IPS-18c (cell line): ENCODE data around the gene SH2D7.

Source experiments
- H3K4me3 ChIP-seq: 2 replicates; pipeline ENCODE4 v1.7.0; 2013; ENCODE audit warnings: low read depth, mild to moderate bottlenecking, low read length, moderate library complexity; ENCODE audit not compliant: insufficient read depth
- H3K9me3 ChIP-seq: one replicate; pipeline ENCODE4 v1.6.1; 2013; ENCODE audit warnings: mild to moderate bottlenecking, low read length, moderate library complexity; ENCODE audit not compliant: control insufficient read depth, insufficient read depth

Gene SH2D7

GRCh38 chr15:78057803-78058202, 34.6 kb upstream of the SH2D7 start:
- Histone ChIP-seq H3K9me3 (no peaks in the 10 kb centered on the region), H3K4me3 (no peak overlapping the region)

GRCh38 chr15:78058401-78058935, 33.9 kb upstream of the SH2D7 start:
- H3K4me3 ChIP-seq = no peak overlapping the region
- no peaks in the 10 kb centered on the region for H3K9me3 ChIP-seq

- Histone ChIP-seq H3K4me3 (no peak overlapping the region), H3K9me3 (no peaks in the 10 kb centered on the region)
Measured at GRCh38 chr15:78059110-78059839, 33.1 kb upstream of the SH2D7 start.

- Histone ChIP-seq H3K4me3 (no peak overlapping the region), H3K9me3 (no peaks in the 10 kb centered on the region)
Measured at GRCh38 chr15:78060232-78060631, 32.1 kb upstream of the SH2D7 start.

GRCh38 chr15:78061963-78062427, 30.4 kb upstream of the SH2D7 start:
- no peaks in the 10 kb centered on the region for H3K9me3 ChIP-seq
- no peak overlapping the region for H3K4me3 ChIP-seq

- H3K4me3 ChIP-seq = no peak overlapping the region
- H3K9me3 ChIP-seq = no peaks in the 10 kb centered on the region
Measured at GRCh38 chr15:78063217-78063616, 29.1 kb upstream of the SH2D7 start.

- H3K9me3 ChIP-seq = no peaks in the 10 kb centered on the region
- no peak overlapping the region for H3K4me3 ChIP-seq
Measured at GRCh38 chr15:78063970-78064385, 28.4 kb upstream of the SH2D7 start.

GRCh38 chr15:78064544-78064943, 27.8 kb upstream of the SH2D7 start:
- H3K9me3 ChIP-seq = no peaks in the 10 kb centered on the region
- no peak overlapping the region for H3K4me3 ChIP-seq

- H3K9me3 ChIP-seq = no peaks in the 10 kb centered on the region
- no peak overlapping the region for H3K4me3 ChIP-seq
Measured at GRCh38 chr15:78065284-78065872, 27.0 kb upstream of the SH2D7 start.

GRCh38 chr15:78065973-78066946, 26.1 kb upstream of the SH2D7 start:
- Histone ChIP-seq H3K4me3 (no peak overlapping the region), H3K9me3 (no peaks in the 10 kb centered on the region)

- H3K9me3 ChIP-seq = no peaks in the 10 kb centered on the region
- H3K4me3 ChIP-seq = no peak overlapping the region
Measured at GRCh38 chr15:78067328-78068228, 24.8 kb upstream of the SH2D7 start.

GRCh38 chr15:78069052-78069414, 23.3 kb upstream of the SH2D7 start:
- Histone ChIP-seq H3K4me3 (no peak overlapping the region), H3K9me3 (no peaks in the 10 kb centered on the region)

- Histone ChIP-seq H3K9me3 (no peaks in the 10 kb centered on the region), H3K4me3 (no peak overlapping the region)
Measured at GRCh38 chr15:78069462-78070029, 22.8 kb upstream of the SH2D7 start.

- Histone ChIP-seq H3K9me3 (no peaks in the 10 kb centered on the region), H3K4me3 (no peak overlapping the region)
Measured at GRCh38 chr15:78070049-78070700, 22.2 kb upstream of the SH2D7 start.

GRCh38 chr15:78071383-78071782, 21.0 kb upstream of the SH2D7 start:
- no peaks in the 10 kb centered on the region for H3K9me3 ChIP-seq

More at GRCh38 chr15:78071383-78071782, 21.0 kb upstream of the SH2D7 start:
- no peak overlapping the region for H3K4me3 ChIP-seq
